Neutrophil (primary cell): ENCODE results near the gene MAP3K13.

Experiments used
- H3K27ac ChIP-seq: fragments of 200-600 bp; sonication (generic); 2 replicates; pipeline ENCODE4 v1.5.1; 2016; ENCODE audit warnings: mild to moderate bottlenecking, moderate library complexity
- H3K27me3 ChIP-seq: fragments of 200-600 bp; sonication (generic); 2 replicates; pipeline ENCODE4 v1.6.0; 2016; ENCODE audit warnings: mild to moderate bottlenecking
- H3K36me3 ChIP-seq: fragments of 200-600 bp; sonication (generic); 2 replicates; pipeline ENCODE4 v1.5.1; 2017
- H3K4me1 ChIP-seq, 2 experiments: fragments of 200-600 bp in 1 of 2; sonication (generic) in 1 of 2; 1 replicate in 1 of 2; 2 replicates in 1 of 2; pipeline versions ENCODE4 v1.5.1 to v1.6.1; 2013 to 2016; ENCODE audit warnings: low read depth in 1 of 2, low read length in 1 of 2, mild to moderate bottlenecking in 1 of 2, moderate library complexity in 1 of 2; ENCODE audit not compliant: control insufficient read depth in 1 of 2, insufficient read depth in 1 of 2
- H3K4me3 ChIP-seq, 2 experiments: fragments of 200-600 bp in 1 of 2; sonication (generic) in 1 of 2; 1 replicate in 1 of 2; 2 replicates in 1 of 2; pipeline ENCODE4 v1.5.1; 2013 to 2016; ENCODE audit warnings: low read depth in 1 of 2, low read length in 1 of 2, mild to moderate bottlenecking in 1 of 2, moderate library complexity in 1 of 2
- H3K9me3 ChIP-seq: fragments of 200-600 bp; sonication (generic); 2 replicates; pipeline ENCODE4 v1.5.1; 2016
- TF ChIP-seq, protein P1 (sequence below): fragments of 200-600 bp; sonication (generic); IDR thresholded peaks from 2 replicates; pipeline ENCODE4 v1.5.1; 2016; ENCODE audit warnings: antibody characterized with exemption

Gene MAP3K13

DNA sequence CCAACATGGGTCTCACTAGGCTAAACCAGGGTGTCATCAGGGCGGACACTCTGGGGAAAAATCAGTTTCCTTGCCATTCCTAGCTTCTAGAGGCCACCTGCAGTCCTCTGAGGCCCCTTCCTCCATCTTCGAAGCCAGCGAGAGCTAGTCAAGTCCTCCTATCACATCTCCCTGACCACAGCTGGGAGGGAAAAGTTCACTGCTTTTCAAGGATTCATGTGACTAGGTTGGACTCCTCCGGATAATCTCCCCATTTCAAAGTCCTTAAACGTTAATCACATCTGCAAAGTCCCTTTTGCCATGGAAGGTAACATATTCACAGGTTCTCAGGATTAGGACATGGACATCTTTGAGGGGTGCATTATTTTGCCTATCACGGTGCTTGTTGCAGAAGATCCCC is 35.9 kb upstream of the MAP3K13 start:
- Histone ChIP-seq H3K9me3 (no peaks in the 10 kb centered on the region), H3K27ac (no peak overlapping the region), H3K4me1 (peaks cover 16 to 21% of the 10 kb centered on the region in 2 experiments), H3K36me3 (no peaks in the 10 kb centered on the region), H3K27me3 (no peaks in the 10 kb centered on the region), H3K4me3 (no peak overlapping the region)
- TF ChIP-seq, protein P1, sequence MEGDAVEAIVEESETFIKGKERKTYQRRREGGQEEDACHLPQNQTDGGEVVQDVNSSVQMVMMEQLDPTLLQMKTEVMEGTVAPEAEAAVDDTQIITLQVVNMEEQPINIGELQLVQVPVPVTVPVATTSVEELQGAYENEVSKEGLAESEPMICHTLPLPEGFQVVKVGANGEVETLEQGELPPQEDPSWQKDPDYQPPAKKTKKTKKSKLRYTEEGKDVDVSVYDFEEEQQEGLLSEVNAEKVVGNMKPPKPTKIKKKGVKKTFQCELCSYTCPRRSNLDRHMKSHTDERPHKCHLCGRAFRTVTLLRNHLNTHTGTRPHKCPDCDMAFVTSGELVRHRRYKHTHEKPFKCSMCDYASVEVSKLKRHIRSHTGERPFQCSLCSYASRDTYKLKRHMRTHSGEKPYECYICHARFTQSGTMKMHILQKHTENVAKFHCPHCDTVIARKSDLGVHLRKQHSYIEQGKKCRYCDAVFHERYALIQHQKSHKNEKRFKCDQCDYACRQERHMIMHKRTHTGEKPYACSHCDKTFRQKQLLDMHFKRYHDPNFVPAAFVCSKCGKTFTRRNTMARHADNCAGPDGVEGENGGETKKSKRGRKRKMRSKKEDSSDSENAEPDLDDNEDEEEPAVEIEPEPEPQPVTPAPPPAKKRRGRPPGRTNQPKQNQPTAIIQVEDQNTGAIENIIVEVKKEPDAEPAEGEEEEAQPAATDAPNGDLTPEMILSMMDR = no peak

DNA sequence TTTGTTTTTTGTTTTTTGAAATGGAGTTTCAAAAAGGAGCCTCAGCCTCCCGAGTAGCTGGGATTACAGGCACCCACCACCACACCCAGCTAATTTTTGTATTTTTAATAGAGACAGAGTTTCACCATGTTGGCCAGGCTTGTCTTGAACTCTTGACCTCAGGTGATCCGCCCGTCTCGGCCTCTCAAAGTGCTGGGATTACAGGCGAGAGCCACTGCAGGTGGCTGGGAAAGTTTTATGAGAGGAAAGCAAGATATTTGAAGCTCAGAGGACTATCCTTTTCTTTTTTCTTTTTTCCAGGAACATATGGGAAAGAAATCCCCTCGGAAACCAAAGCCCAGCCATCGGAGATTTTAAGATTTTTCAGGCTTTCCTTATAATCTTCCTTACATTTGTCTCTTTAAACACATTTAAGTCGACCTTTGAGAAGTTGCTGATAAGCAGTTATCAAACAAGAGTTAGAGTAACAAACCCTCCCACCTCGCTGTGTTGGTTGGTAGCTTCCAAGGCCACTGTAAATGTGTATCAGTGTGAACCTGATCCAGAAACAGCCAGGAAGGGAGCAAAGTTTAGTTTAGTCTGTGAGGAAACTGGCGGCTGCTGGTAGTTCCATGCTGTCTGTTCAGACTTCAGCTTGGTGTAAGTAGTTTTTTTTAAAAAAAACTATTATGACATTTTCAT is 34.5 kb upstream of the MAP3K13 start:
- Histone ChIP-seq H3K4me3 (no peak overlapping the region), H3K9me3 (no peaks in the 10 kb centered on the region), H3K4me1 (peaks cover 25 to 33% of the 10 kb centered on the region in 2 experiments), H3K27ac (no peak overlapping the region), H3K27me3 (no peaks in the 10 kb centered on the region), H3K36me3 (no peaks in the 10 kb centered on the region)
- TF ChIP-seq, protein P1 = no peak

DNA sequence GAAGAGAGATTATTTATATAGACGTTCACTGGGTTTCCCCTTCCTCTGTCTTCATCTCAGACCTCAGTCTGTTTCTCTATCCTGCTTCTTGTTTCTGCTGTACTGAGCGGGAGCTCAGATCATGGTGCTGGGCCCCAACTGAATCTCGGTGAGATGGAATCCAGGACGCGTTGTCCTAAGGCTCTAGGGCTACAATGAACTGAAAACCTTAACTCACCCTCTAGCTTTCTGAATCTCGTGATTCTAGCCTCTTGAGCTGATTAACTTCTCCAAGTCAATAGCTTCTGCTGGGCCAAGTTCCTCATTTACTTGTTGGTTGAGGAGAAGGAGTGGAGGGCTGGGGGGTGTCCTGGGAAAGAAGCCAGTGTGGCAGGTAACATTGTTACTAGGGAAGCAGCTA is 32.7 kb upstream of the MAP3K13 start:
- TF ChIP-seq, protein P1 = no peak
- no peaks in the 10 kb centered on the region for H3K9me3 ChIP-seq
- H3K36me3 ChIP-seq = no peaks in the 10 kb centered on the region
- H3K4me3 ChIP-seq = no peak overlapping the region
- no peaks in the 10 kb centered on the region for H3K27me3 ChIP-seq
- peaks cover 25 to 30% of the 10 kb centered on the region in 2 experiments for H3K4me1 ChIP-seq
- H3K27ac ChIP-seq = peak overlapping the region; percentile 67

DNA sequence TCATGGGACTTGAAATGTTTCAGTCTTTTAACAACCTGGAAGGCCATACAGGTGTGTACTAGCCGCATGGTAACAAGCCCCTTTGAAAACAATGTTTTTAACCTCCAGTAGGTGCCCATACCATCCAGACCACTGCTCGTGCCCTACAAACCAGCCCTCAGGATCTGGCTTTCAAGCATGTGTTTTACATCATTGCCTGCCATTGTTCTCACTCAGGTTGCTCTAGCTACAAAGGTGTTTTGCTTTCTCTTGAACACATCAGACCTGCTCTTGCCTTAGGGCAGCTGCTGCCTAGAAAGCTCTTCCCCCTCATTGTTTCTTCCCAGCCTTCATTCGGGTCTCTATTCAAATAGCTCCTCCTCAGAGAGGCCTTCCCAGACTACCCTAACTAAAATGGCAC is 32.3 kb upstream of the MAP3K13 start:
- peaks cover 25 to 30% of the 10 kb centered on the region in 2 experiments for H3K4me1 ChIP-seq
- H3K4me3 ChIP-seq = no peak overlapping the region
- no peaks in the 10 kb centered on the region for H3K9me3 ChIP-seq
- H3K27ac ChIP-seq = peak overlapping the region; percentile 67
- no peaks in the 10 kb centered on the region for H3K27me3 ChIP-seq
- TF ChIP-seq, protein P1 = no peak
- no peaks in the 10 kb centered on the region for H3K36me3 ChIP-seq

DNA sequence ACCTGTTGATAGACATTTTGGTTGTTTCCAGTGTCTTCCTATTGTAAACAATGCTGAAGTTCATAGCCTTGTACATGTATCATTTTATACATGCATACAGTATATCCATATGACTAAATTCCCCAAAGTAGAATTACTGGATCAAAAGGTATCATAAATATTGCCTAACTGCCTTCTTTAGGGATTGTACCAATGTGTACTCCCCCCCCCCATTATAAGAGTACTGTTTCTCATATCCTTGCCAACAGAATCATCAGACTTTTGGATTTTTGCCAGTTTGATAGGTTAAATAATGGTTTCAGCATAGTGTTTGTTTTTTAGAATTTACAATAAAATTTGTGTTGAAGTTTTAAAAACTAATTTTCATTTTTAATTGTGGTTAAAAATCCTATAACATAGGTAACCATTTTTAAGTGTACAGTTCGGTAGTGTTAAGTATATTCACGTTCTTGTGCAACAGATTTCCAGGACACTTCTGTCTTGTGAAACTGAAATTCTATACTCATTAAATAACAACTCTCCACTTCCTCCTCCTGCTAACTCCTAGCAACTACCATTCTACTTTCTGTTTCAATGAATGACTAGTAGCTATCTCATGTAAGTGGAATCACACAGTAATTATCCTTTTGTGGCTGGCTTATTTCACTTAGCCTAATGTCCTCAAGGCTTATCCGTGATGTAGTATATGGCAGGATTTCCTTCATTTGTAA is 30.8 kb upstream of the MAP3K13 start:
- H3K4me1 ChIP-seq = peaks cover 25 to 30% of the 10 kb centered on the region in 2 experiments
- H3K27me3 ChIP-seq = no peaks in the 10 kb centered on the region
- H3K4me3 ChIP-seq = peak overlapping the region in 1 of 2 experiments; percentile 12
- peak overlapping the region; percentile 69 for H3K27ac ChIP-seq
- H3K36me3 ChIP-seq = no peaks in the 10 kb centered on the region
- TF ChIP-seq, protein P1 = no peak
- H3K9me3 ChIP-seq = no peaks in the 10 kb centered on the region
